WTC11 (cell line): ENCODE data around the gene NRSN2.

Experiments
- CREB1 ChIP-seq: sonication (generic); formaldehyde crosslinking; IDR thresholded peaks from 2 replicates; pipeline ENCODE4 v1.8.0; 2023; ENCODE audit warnings: mild to moderate bottlenecking, missing genetic modification reagents
- CTCF ChIP-seq: fragments of 200-600 bp; IDR thresholded peaks from 2 replicates; pipeline ENCODE4 v1.8.0; 2022; ENCODE audit warnings: antibody characterized with exemption
- PRRX2 ChIP-seq: fragments of 250-450 bp; sonication (Bioruptor Pico); IDR thresholded peaks from 2 replicates; pipeline ENCODE4 v1.8.0; 2021; ENCODE audit warnings: mild to moderate bottlenecking
- SP1 ChIP-seq: sonication (generic); formaldehyde crosslinking; conservative IDR thresholded peaks from 2 replicates; pipeline ENCODE4 v1.8.1; 2022; ENCODE audit warnings: missing genetic modification reagents
- USF2 ChIP-seq: sonication (generic); formaldehyde crosslinking; IDR thresholded peaks from 2 replicates; pipeline ENCODE4 v1.8.1; 2023; ENCODE audit warnings: mild to moderate bottlenecking, missing genetic modification reagents, moderate library complexity
- ZNF317 ChIP-seq: sonication (generic); formaldehyde crosslinking; IDR thresholded peaks from 2 replicates; pipeline ENCODE4 v1.8.1; 2023; ENCODE audit warnings: low read depth, mild to moderate bottlenecking, moderate library complexity, missing genetic modification reagents, borderline replicate concordance
- ZNF512 ChIP-seq: sonication (generic); formaldehyde crosslinking; IDR thresholded peaks from 2 replicates; pipeline ENCODE4 v1.8.1; 2022; ENCODE audit warnings: missing genetic modification reagents, borderline replicate concordance

- TF ChIP-seq SP1 (CRISPR knock-in tag) (no peak), CTCF (no peak), USF2 (CRISPR knock-in tag) (no peak), ZNF512 (CRISPR knock-in tag) (no peak), ZNF317 (CRISPR knock-in tag) (no peak), PRRX2 (no peak), CREB1 (CRISPR knock-in tag) (no peak)
Observed at GRCh38 chr20:361561-361960, 14.7 kb downstream of the NRSN2 start.
